Upper lobe of left lung (tissue), 6 donors: ENCODE results near the gene VEGFB. TPM values are rescaled to one million over a fixed set of nuclear protein-coding genes. Genes with fewer than 3 reads are reported as not detected.

Source experiments
- ATAC-seq, 2 donors: fragments of 200-7000 bp; cut with Tn5 transposase; one replicate each; pipeline ENCODE4 v1.9.1; 2022; ENCODE audit warnings: mild to moderate bottlenecking in 2 of 2, moderate library complexity in 2 of 2; ENCODE audit not compliant: low FRiP score in 2 of 2
- DNase-seq, 2 donors: peaks; one replicate each; pipeline ENCODE4 v3.0.0-alpha.2; 2019 to 2020
- H3K27ac ChIP-seq, 4 donors: fragments of 200-600 bp; sonication (generic); one replicate each; pipeline ENCODE4 v1.5.1; 2016 to 2019
- H3K27me3 ChIP-seq, 4 donors: fragments of 200-600 bp; sonication (generic); one replicate each; pipeline ENCODE4 v1.5.1; 2017 to 2019
- H3K36me3 ChIP-seq, 4 donors: fragments of 200-600 bp; sonication (generic); one replicate each; pipeline ENCODE4 v1.5.1; 2016 to 2019
- H3K4me1 ChIP-seq, 4 donors: fragments of 200-600 bp; sonication (generic); one replicate each; pipeline ENCODE4 v1.5.1; 2018 to 2019
- H3K4me3 ChIP-seq, 4 donors: fragments of 200-600 bp; sonication (generic); one replicate each; pipeline ENCODE4 v1.5.1; 2017 to 2019; ENCODE audit warnings: mild to moderate bottlenecking in 2 of 4, moderate library complexity in 1 of 4
- H3K9me3 ChIP-seq, 4 donors: fragments of 200-600 bp; sonication (generic); one replicate each; pipeline ENCODE4 v1.5.1; 2018 to 2019
- CTCF ChIP-seq, 6 experiments: fragments of 450-650 bp in 4 of 6; fragments of 200-600 bp in 2 of 6; sonication (generic) in 2 of 6; IDR thresholded peaks; one replicate each; pipeline ENCODE4 v1.5.1; 2016 to 2019; ENCODE audit warnings: antibody characterized with exemption in 6 of 6
- EP300 ChIP-seq, 4 donors: sonication (generic); formaldehyde crosslinking; IDR thresholded peaks; one replicate each; pipeline ENCODE4 v1.5.1; 2017; ENCODE audit warnings: antibody characterized with exemption in 4 of 4, control low read depth in 2 of 4
- POLR2A ChIP-seq, 4 donors: fragments of 450-650 bp; IDR thresholded peaks; one replicate each; pipeline ENCODE4 v1.5.1; 2016 to 2017; ENCODE audit warnings: antibody characterized with exemption in 4 of 4, mild to moderate bottlenecking in 2 of 4
- POLR2AphosphoS5 ChIP-seq, 2 donors: sonication (generic); formaldehyde crosslinking; IDR thresholded peaks; one replicate each; pipeline ENCODE4 v1.5.1; 2017; ENCODE audit warnings: antibody characterized with exemption in 2 of 2
- WGBS, 2 donors: methylation state at CpG; one replicate each; pipeline ENCODE4 v1.1.5; 2017 to 2018; 5-methylcytosine and 5-hydroxymethylcytosine counted together
- total RNA-seq, 6 donors: library from RNA; depleted of rRNA in 4 of 6; stranded (reverse); fragments of >200 nt in 4 of 6; gene quantifications; one replicate each; pipeline versions ENCODE4 v1.1.0 to v1.2.1, GENCODE V29; 2016 to 2021
- donor health status: DM: no; HTN: no; CAD: no; lungs with moderate emphysema.
- donor health status: DM: no; HTN: yes; CAD: no; lungs with severe emphysema.

The VEGFB gene
- total RNA-seq, 6 donors from 2014 or later: 25.1 to 171 (median 124) TPM

GRCh38 chr11:64264371-64264852, 30.0 kb downstream of the VEGFB start:
- Histone ChIP-seq H3K27ac (no peak overlapping the region), H3K4me3 (no peak overlapping the region), H3K4me1 (peaks cover 18 to 22% (median 22%) of the 10 kb centered on the region in 4 donors), H3K27me3 (no peaks in the 10 kb centered on the region), H3K9me3 (no peaks in the 10 kb centered on the region), H3K36me3 (peaks cover 7 to 74% (median 65%) of the 10 kb centered on the region in 4 donors)
- no peak for TF ChIP-seq CTCF (IDR thresholded peaks at IDR 0.05)
- no peak for TF ChIP-seq POLR2AphosphoS5 (IDR thresholded peaks at IDR 0.05)
- TF ChIP-seq EP300 (IDR thresholded peaks at IDR 0.05): no peak
- TF ChIP-seq POLR2A (IDR thresholded peaks at IDR 0.05): no peak
- 88 to 100% methylated on average over 9 to 10 of the region's 10 CpGs for WGBS, 2 donors
- DNase-seq (peak in 1 of 2 donors; percentile 57), ATAC-seq (no peak)

DNA sequence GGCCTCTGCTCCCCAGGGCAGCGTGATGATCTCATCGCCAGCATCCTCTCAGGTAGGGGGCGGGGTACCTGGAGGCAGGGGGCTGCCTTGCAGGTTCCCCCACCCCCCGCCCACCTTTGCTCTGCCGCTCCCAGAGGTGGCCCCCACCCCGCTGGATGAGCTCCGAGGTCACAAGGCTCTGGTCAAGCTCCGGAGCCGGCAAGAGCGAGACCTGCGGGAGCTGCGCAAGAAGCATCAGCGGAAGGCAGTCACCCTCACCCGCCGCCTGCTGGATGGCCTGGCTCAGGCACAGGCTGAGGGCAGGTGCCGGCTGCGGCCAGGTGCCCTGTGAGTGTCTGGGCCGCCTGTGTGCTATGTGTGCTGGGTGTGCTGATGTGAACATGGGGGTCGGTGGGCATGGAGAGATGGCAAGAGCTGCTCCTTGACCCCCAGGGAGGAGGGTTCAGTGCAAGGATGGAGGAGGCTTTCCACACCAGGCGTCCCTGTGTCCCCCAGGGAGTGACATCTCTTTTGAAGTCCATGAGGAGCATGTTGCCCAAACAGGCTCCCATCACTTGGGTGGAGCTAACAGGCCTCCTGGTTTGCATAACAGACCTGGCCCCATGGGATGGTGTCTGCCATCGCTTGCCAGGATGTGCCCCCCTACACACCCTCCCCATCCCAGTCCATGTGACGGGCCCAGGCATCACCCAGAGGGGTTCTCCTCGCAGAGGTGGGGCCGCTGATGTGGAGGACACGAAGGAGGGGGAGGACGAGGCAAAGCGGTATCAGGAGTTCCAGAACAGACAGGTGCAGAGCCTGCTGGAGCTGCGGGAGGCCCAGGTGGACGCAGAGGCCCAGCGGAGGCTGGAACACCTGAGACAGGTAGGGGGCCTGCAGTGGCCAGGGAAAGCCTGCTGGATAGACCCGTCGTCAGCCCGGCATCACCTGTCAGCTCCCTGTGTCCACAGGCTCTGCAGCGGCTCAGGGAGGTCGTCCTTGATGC, 31.1 kb downstream of the VEGFB start:
- DNase-seq: peak in 1 of 2 donors; percentile 75
- Histone ChIP-seq H3K9me3 (no peaks in the 10 kb centered on the region), H3K4me1 (peaks cover 18 to 23% (median 22%) of the 10 kb centered on the region in 4 donors), H3K27me3 (no peaks in the 10 kb centered on the region), H3K4me3 (no peak overlapping the region), H3K36me3 (peaks cover 4 to 64% (median 56%) of the 10 kb centered on the region in 4 donors), H3K27ac (peak overlapping the region in 1 of 4 donors; percentile 7)
- WGBS, 2 donors: 94 to 97% methylated on average over 18 to 26 of the region's 35 CpGs
- ATAC-seq: no peak
- TF ChIP-seq POLR2AphosphoS5 (IDR thresholded peaks at IDR 0.05) (no peak), CTCF (IDR thresholded peaks at IDR 0.05) (no peak), POLR2A (IDR thresholded peaks at IDR 0.05) (no peak), EP300 (IDR thresholded peaks at IDR 0.05) (no peak)

DNA sequence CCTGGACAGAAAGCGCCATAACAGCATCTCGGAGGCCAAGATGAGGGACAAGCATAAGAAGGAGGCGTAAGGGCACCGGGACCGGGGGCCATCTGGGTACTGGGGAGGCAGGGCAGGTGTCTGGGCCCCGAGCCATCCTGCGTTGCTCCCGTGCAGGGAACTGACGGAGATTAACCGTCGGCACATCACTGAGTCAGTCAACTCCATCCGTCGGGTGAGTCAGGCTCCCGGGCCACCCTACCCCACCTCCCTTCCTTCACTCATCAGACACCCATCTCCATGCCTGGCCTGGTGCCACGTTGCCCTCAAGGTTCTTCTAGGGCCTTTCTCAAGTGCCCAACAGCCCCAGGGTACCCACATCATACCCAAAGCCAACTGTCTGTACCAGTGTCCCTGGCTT, 32.0 kb downstream of the VEGFB start:
- Histone ChIP-seq H3K9me3 (no peaks in the 10 kb centered on the region), H3K27me3 (no peaks in the 10 kb centered on the region), H3K27ac (peak overlapping the region in 2 of 4 donors; percentile 96 to 98), H3K4me1 (peaks cover 18 to 26% (median 22%) of the 10 kb centered on the region in 4 donors), H3K4me3 (no peak overlapping the region), H3K36me3 (peaks cover 4 to 58% (median 52%) of the 10 kb centered on the region in 4 donors)
- DNase-seq (peak in 1 of 2 donors; percentile 52), ATAC-seq (no peak)
- TF ChIP-seq EP300 (IDR thresholded peaks at IDR 0.05) (no peak), CTCF (IDR thresholded peaks at IDR 0.05) (no peak), POLR2A (IDR thresholded peaks at IDR 0.05) (no peak), POLR2AphosphoS5 (IDR thresholded peaks at IDR 0.05) (no peak)
- 93% methylated on average over 10 to 15 of the region's 15 CpGs for WGBS, 2 donors

DNA sequence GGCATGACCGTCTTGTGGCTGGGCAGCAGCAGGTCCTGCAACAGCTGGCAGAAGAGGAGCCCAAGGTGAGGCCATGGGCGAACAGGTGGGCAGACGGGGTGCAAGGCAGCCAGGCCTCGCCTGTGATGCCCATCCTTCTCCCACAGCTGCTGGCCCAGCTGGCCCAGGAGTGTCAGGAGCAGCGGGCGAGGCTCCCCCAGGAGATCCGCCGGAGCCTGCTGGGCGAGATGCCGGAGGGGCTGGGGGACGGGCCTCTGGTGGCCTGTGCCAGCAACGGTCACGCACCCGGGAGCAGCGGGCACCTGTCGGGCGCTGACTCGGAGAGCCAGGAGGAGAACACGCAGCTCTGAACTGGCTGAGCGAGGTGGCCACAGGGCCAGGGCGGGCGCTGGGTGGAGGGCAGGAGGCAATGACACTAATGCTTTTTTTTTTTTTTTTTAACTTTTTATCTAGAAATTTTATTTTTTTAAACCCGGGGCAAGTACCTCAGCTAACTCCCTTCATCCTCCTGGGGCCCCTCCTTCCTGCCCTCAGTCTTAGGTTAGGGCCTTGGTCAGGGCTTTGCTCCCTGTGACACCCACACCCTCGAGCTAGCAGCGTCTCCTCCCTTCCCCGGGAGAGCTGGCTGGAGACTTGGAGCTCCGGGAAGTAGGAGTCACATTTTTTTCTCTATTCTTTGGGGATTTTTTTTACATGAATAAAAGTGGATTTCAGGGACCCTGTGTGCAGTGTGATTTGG, 33.0 kb downstream of the VEGFB start:
- Histone ChIP-seq H3K27me3 (no peaks in the 10 kb centered on the region), H3K27ac (peak overlapping the region; percentile 96 to 98 (median 96)), H3K36me3 (peaks cover 4 to 48% (median 42%) of the 10 kb centered on the region in 4 donors), H3K9me3 (no peaks in the 10 kb centered on the region), H3K4me1 (peaks cover 26 to 35% (median 29%) of the 10 kb centered on the region in 4 donors), H3K4me3 (no peak overlapping the region)
- peak in 1 of 2 donors; percentile 85 for DNase-seq
- whole genome bisulfite sequencing, 2 donors: 65 to 77% methylated on average over 17 to 24 of the region's 27 CpGs
- TF ChIP-seq EP300 (IDR thresholded peaks at IDR 0.05) (no peak), POLR2AphosphoS5 (IDR thresholded peaks at IDR 0.05) (no peak), CTCF (IDR thresholded peaks at IDR 0.05) (no peak), POLR2A (IDR thresholded peaks at IDR 0.05) (no peak)
- no peak for ATAC-seq
